ENCODE measurements around the gene KRT38. TPM values are rescaled to one million over a fixed set of nuclear protein-coding genes. Genes with fewer than 3 reads are reported as not detected.

KRT38 gene
- total RNA-seq, 4 donors from 2014 or later = 1.6 to 21.6 (median 3.9) TPM; not detected in 1

- WGBS = 38% methylated on average over 4 of the region's 4 CpGs
- TF ChIP-seq POLR2AphosphoS5 (IDR thresholded peaks at IDR 0.05) (no peak), CTCF (IDR thresholded peaks at IDR 0.05) (no peak), POLR2A (IDR thresholded peaks at IDR 0.05) (no peak), EP300 (IDR thresholded peaks at IDR 0.05) (no peak)
- no peaks in the 10 kb centered on the region for H3K36me3 ChIP-seq
- no peaks in the 10 kb centered on the region for H3K9me3 ChIP-seq
- peak overlapping the region; percentile 69 for H3K27ac ChIP-seq
- H3K27me3 ChIP-seq = peaks cover 5% of the 10 kb centered on the region
- no peak for DNase-seq (ENCODE audit: low spot score in 2 of 2)
- no peak overlapping the region for H3K4me3 ChIP-seq
- H3K4me1 ChIP-seq = peaks cover 30% of the 10 kb centered on the region
These were observed 20.6 kb downstream of the KRT38 start for GRCh38 chr17:41420134-41420533.

- H3K4me1 ChIP-seq = peaks cover 30% of the 10 kb centered on the region
- WGBS = 46% methylated on average over 4 of the region's 4 CpGs
- no peaks in the 10 kb centered on the region for H3K9me3 ChIP-seq
- no peaks in the 10 kb centered on the region for H3K36me3 ChIP-seq
- H3K4me3 ChIP-seq = no peak overlapping the region
- peaks cover 5% of the 10 kb centered on the region for H3K27me3 ChIP-seq
- DNase-seq (ENCODE audit: low spot score in 2 of 2) = no peak
- peak overlapping the region; percentile 7 for H3K27ac ChIP-seq
- TF ChIP-seq POLR2AphosphoS5 (IDR thresholded peaks at IDR 0.05) (no peak), EP300 (IDR thresholded peaks at IDR 0.05) (no peak), CTCF (IDR thresholded peaks at IDR 0.05) (no peak), POLR2A (IDR thresholded peaks at IDR 0.05) (no peak)
These were observed 21.1 kb downstream of the KRT38 start for GRCh38 chr17:41419716-41420115.

GRCh38 chr17:41418116-41418860, 22.5 kb downstream of the KRT38 start:
- no peaks in the 10 kb centered on the region for H3K36me3 ChIP-seq
- no peak overlapping the region for H3K27ac ChIP-seq
- 52% methylated on average over 7 of the region's 7 CpGs for WGBS
- peaks cover 5% of the 10 kb centered on the region for H3K27me3 ChIP-seq
- DNase-seq (ENCODE audit: low spot score in 2 of 2) = no peak
- TF ChIP-seq POLR2AphosphoS5 (IDR thresholded peaks at IDR 0.05) (no peak), POLR2A (IDR thresholded peaks at IDR 0.05) (no peak), CTCF (IDR thresholded peaks at IDR 0.05) (no peak), EP300 (IDR thresholded peaks at IDR 0.05) (no peak)
- H3K4me1 ChIP-seq = peaks cover 30% of the 10 kb centered on the region
- H3K4me3 ChIP-seq = no peak overlapping the region
- H3K9me3 ChIP-seq = no peaks in the 10 kb centered on the region

- DNase-seq (ENCODE audit: low spot score in 2 of 2) = no peak
- H3K27me3 ChIP-seq = peaks cover 3% of the 10 kb centered on the region
- WGBS = 40% methylated on average over 4 of the region's 4 CpGs
- H3K4me1 ChIP-seq = peaks cover 30% of the 10 kb centered on the region
- no peaks in the 10 kb centered on the region for H3K9me3 ChIP-seq
- peak in 1 of 2 donors; percentile 22 for TF ChIP-seq CTCF (IDR thresholded peaks at IDR 0.05)
- TF ChIP-seq EP300 (IDR thresholded peaks at IDR 0.05) = no peak
- no peak overlapping the region for H3K27ac ChIP-seq
- no peaks in the 10 kb centered on the region for H3K36me3 ChIP-seq
- H3K4me3 ChIP-seq = no peak overlapping the region
These were observed 23.2 kb downstream of the KRT38 start for GRCh38 chr17:41417576-41418015.

GRCh38 chr17:41417127-41417526, 23.7 kb downstream of the KRT38 start:
- Histone ChIP-seq H3K4me1 (peaks cover 30% of the 10 kb centered on the region), H3K36me3 (no peaks in the 10 kb centered on the region), H3K9me3 (no peaks in the 10 kb centered on the region), H3K4me3 (no peak overlapping the region), H3K27ac (no peak overlapping the region), H3K27me3 (no peaks in the 10 kb centered on the region)
- TF ChIP-seq POLR2A (IDR thresholded peaks at IDR 0.05) = no peak
- no peak for TF ChIP-seq EP300 (IDR thresholded peaks at IDR 0.05)
- no peak for DNase-seq (ENCODE audit: low spot score in 2 of 2)
- WGBS = 94% methylated on average over 6 of the region's 6 CpGs
